Measurements from ENCODE around the gene ARID1B. TPM values are rescaled to one million over a fixed set of nuclear protein-coding genes. Genes with fewer than 3 reads are reported as not detected.

ARID1B gene
- total RNA-seq, 4 donors from 2014 or later = 87.1 to 194 (median 115) TPM

DNA sequence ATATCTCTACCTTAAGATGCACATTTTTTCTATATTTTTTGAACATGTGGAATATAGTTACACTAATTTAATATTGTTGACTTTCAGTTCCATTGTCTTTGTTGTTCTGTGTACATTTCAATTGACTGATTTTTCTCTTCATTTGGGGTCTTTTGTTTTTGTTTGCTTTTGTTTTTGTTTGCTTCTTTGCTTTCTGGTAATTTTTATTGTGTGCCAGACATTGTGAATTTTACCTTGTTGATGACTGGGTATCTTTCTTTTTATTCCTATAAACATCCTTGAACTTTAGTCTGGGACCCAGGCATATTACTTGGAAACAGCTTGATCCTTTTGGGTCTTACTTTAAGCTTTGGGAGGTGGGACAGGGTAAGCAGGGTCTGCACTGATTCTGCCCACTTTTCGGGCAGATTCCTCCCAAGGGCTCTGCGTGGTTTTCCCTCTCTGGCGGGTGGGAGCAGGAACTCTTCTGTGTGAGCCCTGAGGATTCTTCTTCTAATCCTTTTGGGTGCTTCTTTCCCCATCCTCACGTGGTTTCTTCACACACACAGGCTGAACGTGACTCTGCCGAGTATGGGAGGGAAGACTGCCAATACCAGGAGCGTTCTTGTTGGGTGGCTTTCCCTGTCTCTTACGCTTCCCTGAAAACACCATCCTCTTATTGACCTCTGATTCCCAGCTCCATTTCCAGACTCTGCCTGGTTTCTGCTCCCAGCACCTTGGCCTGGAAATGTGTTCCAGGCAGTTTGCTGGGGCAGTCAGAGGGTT lies 200.5 kb downstream of the ARID1B start:
- no peaks in the 10 kb centered on the region for H3K36me3 ChIP-seq
- DNase-seq = no peak
- in situ Hi-C loops (cut with MboI; ENCODE audit: low pct_ligation_motif_present in 1 of 4, low pct_unique_long_range_greater_than_20kb in 1 of 4, low sequenced_read_pairs in 3 of 4) = no loop called here
- H3K27ac ChIP-seq = peak overlapping the region in 1 of 4 donors; percentile 37
- peaks cover 10 to 68% (median 16%) of the 10 kb centered on the region in 4 donors for H3K4me1 ChIP-seq
- intact Hi-C loops (cut with DNase I; ENCODE audit: low total_unique reads) = no loop called here
- H3K4me3 ChIP-seq = no peak overlapping the region
- 71 to 80% methylated on average over 7 to 8 of the region's 8 CpGs for WGBS, 2 donors (ENCODE audit: low coverage in 1 of 2)
- H3K9me3 ChIP-seq = no peaks in the 10 kb centered on the region
- TF ChIP-seq POLR2AphosphoS5 (IDR thresholded peaks at IDR 0.05) = peak in 1 of 3 donors; percentile 36
- TF ChIP-seq, protein P1, sequence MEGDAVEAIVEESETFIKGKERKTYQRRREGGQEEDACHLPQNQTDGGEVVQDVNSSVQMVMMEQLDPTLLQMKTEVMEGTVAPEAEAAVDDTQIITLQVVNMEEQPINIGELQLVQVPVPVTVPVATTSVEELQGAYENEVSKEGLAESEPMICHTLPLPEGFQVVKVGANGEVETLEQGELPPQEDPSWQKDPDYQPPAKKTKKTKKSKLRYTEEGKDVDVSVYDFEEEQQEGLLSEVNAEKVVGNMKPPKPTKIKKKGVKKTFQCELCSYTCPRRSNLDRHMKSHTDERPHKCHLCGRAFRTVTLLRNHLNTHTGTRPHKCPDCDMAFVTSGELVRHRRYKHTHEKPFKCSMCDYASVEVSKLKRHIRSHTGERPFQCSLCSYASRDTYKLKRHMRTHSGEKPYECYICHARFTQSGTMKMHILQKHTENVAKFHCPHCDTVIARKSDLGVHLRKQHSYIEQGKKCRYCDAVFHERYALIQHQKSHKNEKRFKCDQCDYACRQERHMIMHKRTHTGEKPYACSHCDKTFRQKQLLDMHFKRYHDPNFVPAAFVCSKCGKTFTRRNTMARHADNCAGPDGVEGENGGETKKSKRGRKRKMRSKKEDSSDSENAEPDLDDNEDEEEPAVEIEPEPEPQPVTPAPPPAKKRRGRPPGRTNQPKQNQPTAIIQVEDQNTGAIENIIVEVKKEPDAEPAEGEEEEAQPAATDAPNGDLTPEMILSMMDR (IDR thresholded peaks at IDR 0.05) = no peak
- TF ChIP-seq EP300 (IDR thresholded peaks at IDR 0.05; ENCODE audit: low read depth) = no peak
- no peaks in the 10 kb centered on the region for H3K27me3 ChIP-seq

DNA sequence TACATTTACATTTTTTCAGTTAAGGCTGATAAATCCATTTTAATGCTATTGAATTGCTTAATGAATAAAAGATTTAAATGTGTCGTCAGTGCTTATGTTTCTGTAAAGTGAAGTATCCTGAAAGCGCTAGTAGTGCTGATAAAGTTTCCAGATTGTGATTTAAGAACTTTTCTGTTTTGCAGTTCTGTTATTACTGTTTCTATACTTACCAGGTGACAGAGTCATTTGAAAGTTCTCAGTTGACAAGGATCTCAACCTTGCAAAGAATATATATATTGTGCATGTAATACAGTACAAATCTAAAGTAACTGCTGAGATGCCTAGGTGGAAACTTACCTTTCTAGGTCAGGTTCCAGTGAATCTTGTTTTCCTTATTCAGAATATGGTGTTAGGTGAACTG lies 201.8 kb downstream of the ARID1B start:
- H3K4me1 ChIP-seq = peaks cover 14 to 71% (median 17%) of the 10 kb centered on the region in 4 donors

DNA sequence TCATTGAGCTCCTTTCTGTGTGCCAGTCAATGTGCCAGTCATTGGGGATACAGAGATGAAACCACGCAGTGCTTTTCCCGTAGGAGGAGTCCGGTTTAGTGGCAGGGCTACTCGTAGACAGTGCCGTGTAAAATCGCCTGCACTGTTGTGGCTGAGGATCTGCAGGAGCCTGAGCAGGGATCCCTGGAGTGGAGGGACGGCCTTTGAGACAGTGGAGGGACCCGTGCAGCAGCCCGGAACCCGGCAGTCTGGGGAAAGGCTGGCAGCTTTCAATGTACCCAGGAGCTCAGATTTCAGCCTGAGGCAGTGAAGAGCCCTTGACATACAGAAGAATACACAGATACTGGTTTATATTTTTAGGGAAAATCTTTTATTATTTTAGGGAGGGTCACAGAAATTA lies 203.3 kb downstream of the ARID1B start:
- in situ Hi-C loops (cut with MboI; ENCODE audit: low pct_ligation_motif_present in 1 of 4, low pct_unique_long_range_greater_than_20kb in 1 of 4, low sequenced_read_pairs in 3 of 4) (no loop called here), intact Hi-C loops (cut with DNase I; ENCODE audit: low total_unique reads) (no loop called here)
- DNase-seq = no peak
- WGBS, 2 donors (ENCODE audit: low coverage in 1 of 2) = 86 to 100% methylated on average over 5 to 10 of the region's 10 CpGs
- no peaks in the 10 kb centered on the region for H3K36me3 ChIP-seq
- H3K9me3 ChIP-seq = no peaks in the 10 kb centered on the region
- peaks cover 22 to 71% (median 28%) of the 10 kb centered on the region in 4 donors for H3K4me1 ChIP-seq
- H3K4me3 ChIP-seq = no peak overlapping the region
- no peak for TF ChIP-seq EP300 (IDR thresholded peaks at IDR 0.05; ENCODE audit: low read depth)
- TF ChIP-seq, protein P1 (IDR thresholded peaks at IDR 0.05) = no peak
- no peak for TF ChIP-seq POLR2A (IDR thresholded peaks at IDR 0.05)
- TF ChIP-seq POLR2AphosphoS5 (IDR thresholded peaks at IDR 0.05) = no peak
- no peak overlapping the region for H3K27ac ChIP-seq
- H3K27me3 ChIP-seq = no peaks in the 10 kb centered on the region

More for the DNA sequence above, 201.8 kb downstream of the ARID1B start:
- intact Hi-C loops (cut with DNase I; ENCODE audit: low total_unique reads) = no loop called here
- WGBS, 2 donors (ENCODE audit: low coverage in 1 of 2) = 80 to 89% methylated on average over 2 of the region's 2 CpGs
- Histone ChIP-seq H3K4me3 (no peak overlapping the region), H3K27me3 (no peaks in the 10 kb centered on the region), H3K27ac (no peak overlapping the region), H3K36me3 (no peaks in the 10 kb centered on the region), H3K9me3 (no peaks in the 10 kb centered on the region)
- TF ChIP-seq EP300 (IDR thresholded peaks at IDR 0.05; ENCODE audit: low read depth) (no peak), POLR2A (IDR thresholded peaks at IDR 0.05) (no peak), POLR2AphosphoS5 (IDR thresholded peaks at IDR 0.05) (no peak)
- TF ChIP-seq, protein P1 (IDR thresholded peaks at IDR 0.05) = no peak
- in situ Hi-C loops (cut with MboI; ENCODE audit: low pct_ligation_motif_present in 1 of 4, low pct_unique_long_range_greater_than_20kb in 1 of 4, low sequenced_read_pairs in 3 of 4) = no loop called here
- no peak for DNase-seq

DNA sequence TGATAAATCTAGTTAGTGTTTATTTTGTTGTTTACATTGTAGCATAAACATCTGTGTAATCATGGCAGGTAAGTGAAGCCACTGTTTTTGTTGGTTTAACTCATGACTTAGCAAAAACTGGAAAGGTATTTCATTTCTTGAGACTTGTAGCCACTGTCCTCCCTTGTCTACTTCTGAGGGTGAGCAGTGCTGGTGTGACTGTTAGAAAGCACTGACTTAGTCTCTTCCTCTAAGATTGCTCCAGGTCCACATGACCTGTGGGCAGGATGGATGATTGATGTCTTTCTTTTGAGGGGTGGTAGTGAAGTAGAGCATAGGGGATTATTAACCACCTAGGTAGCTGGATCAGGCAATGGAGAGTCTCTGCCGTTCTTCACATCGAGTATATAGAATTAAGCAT lies 203.8 kb downstream of the ARID1B start:
- Histone ChIP-seq H3K9me3 (no peaks in the 10 kb centered on the region), H3K27ac (no peak overlapping the region), H3K4me1 (peaks cover 25 to 71% (median 32%) of the 10 kb centered on the region in 4 donors), H3K27me3 (no peaks in the 10 kb centered on the region), H3K36me3 (no peaks in the 10 kb centered on the region), H3K4me3 (no peak overlapping the region)
- TF ChIP-seq, protein P1 (IDR thresholded peaks at IDR 0.05) = no peak
- TF ChIP-seq POLR2AphosphoS5 (IDR thresholded peaks at IDR 0.05) (no peak), EP300 (IDR thresholded peaks at IDR 0.05; ENCODE audit: low read depth) (no peak), POLR2A (IDR thresholded peaks at IDR 0.05) (no peak)
- intact Hi-C loops (cut with DNase I; ENCODE audit: low total_unique reads) = no loop called here
- 98 to 100% methylated on average over 2 of the region's 2 CpGs for WGBS, 2 donors (ENCODE audit: low coverage in 1 of 2)
- in situ Hi-C loops (cut with MboI; ENCODE audit: low pct_ligation_motif_present in 1 of 4, low pct_unique_long_range_greater_than_20kb in 1 of 4, low sequenced_read_pairs in 3 of 4) = no loop called here
- no peak for DNase-seq

Data from transverse colon (tissue), 4 donors.